Neuronal stem cell (in vitro differentiated cells): ENCODE measurements around the gene PLA2G4A.

Source experiments
- DNase-seq: peaks from one replicate; pipeline ENCODE4 v3.0.0-alpha.2; 2013; ENCODE audit warnings: low spot score
- H2AFZ ChIP-seq: one replicate; pipeline ENCODE4 v1.6.1; 2013; ENCODE audit warnings: mild to moderate bottlenecking, low read length, inconsistent platforms
- H2AK5ac ChIP-seq: 2 replicates; pipeline ENCODE4 v1.6.1; 2013; ENCODE audit warnings: low read depth, mild to moderate bottlenecking, inconsistent platforms, low read length, moderate library complexity, mixed read lengths
- H2BK120ac ChIP-seq: 2 replicates; pipeline ENCODE4 v1.6.1; 2013; ENCODE audit warnings: low read depth, mild to moderate bottlenecking, inconsistent platforms, low read length, moderate library complexity, mixed read lengths
- H2BK12ac ChIP-seq: one replicate; pipeline ENCODE4 v1.6.1; 2013; ENCODE audit warnings: low read length, inconsistent platforms
- H2BK15ac ChIP-seq: 2 replicates; pipeline ENCODE4 v1.6.1; 2013; ENCODE audit warnings: mild to moderate bottlenecking, low read length, inconsistent platforms, mixed read lengths
- H2BK5ac ChIP-seq: one replicate; pipeline ENCODE4 v1.6.1; 2013; ENCODE audit warnings: inconsistent platforms, mild to moderate bottlenecking, low read length, moderate library complexity
- H3K14ac ChIP-seq: one replicate; pipeline ENCODE4 v1.6.1; 2013; ENCODE audit warnings: low read length, inconsistent platforms
- H3K18ac ChIP-seq: 2 replicates; pipeline ENCODE4 v1.6.1; 2013; ENCODE audit warnings: low read length, inconsistent platforms
- H3K23ac ChIP-seq: 2 replicates; pipeline ENCODE4 v1.6.1; 2013; ENCODE audit warnings: low read depth, mild to moderate bottlenecking, mixed read lengths, low read length, inconsistent platforms; ENCODE audit not compliant: poor library complexity
- H3K27ac ChIP-seq: replicated peaks from 3 replicates; pipeline ENCODE4 v1.5.1; 2013; ENCODE audit warnings: low read length, inconsistent platforms
- H3K27me3 ChIP-seq, 3 experiments: 2 replicates each; pipeline ENCODE4 v1.6.1; 2013; ENCODE audit warnings: low read length in 3 of 3, mild to moderate bottlenecking in 2 of 3, inconsistent platforms in 1 of 3, low read depth in 1 of 3, mixed read lengths in 1 of 3, moderate library complexity in 1 of 3; ENCODE audit not compliant: control insufficient read depth in 3 of 3, insufficient read depth in 3 of 3
- H3K36me3 ChIP-seq, 2 donors: replicated peaks in 1 of 2; 2 replicates each; pipeline ENCODE4 v1.6.1; 2013; ENCODE audit warnings: low read length in 2 of 2; ENCODE audit not compliant: control insufficient read depth in 2 of 2, insufficient read depth in 2 of 2
- H3K4ac ChIP-seq: 2 replicates; pipeline ENCODE4 v1.6.1; 2013; ENCODE audit warnings: inconsistent platforms, mild to moderate bottlenecking, low read length, moderate library complexity
- H3K4me1 ChIP-seq, 2 donors: 1 replicate in 1 of 2; 2 replicates in 1 of 2; pipeline ENCODE4 v1.6.1; 2013; ENCODE audit warnings: low read length in 2 of 2, low read depth in 1 of 2; ENCODE audit not compliant: control insufficient read depth in 2 of 2, insufficient read depth in 1 of 2
- H3K4me2 ChIP-seq: one replicate; pipeline ENCODE4 v1.6.1; 2013; ENCODE audit warnings: mild to moderate bottlenecking, low read length, inconsistent platforms; ENCODE audit not compliant: insufficient read depth, poor library complexity, severe bottlenecking
- H3K4me3 ChIP-seq, 2 donors: 2 replicates each; pipeline ENCODE4 v1.5.1; 2013; ENCODE audit warnings: low read length in 2 of 2, mild to moderate bottlenecking in 2 of 2, inconsistent platforms in 1 of 2, moderate library complexity in 1 of 2
- H3K79me1 ChIP-seq: one replicate; pipeline ENCODE4 v1.6.1; 2013; ENCODE audit warnings: low read depth, mild to moderate bottlenecking, inconsistent platforms, low read length, moderate library complexity
- H3K9ac ChIP-seq: one replicate; pipeline ENCODE4 v1.6.1; 2013; ENCODE audit warnings: mild to moderate bottlenecking, low read depth, low read length, inconsistent platforms; ENCODE audit not compliant: poor library complexity
- H3K9me3 ChIP-seq, 2 donors: replicated peaks in 1 of 2; 2 replicates each; pipeline versions ENCODE3 to v1.6.1; 2013; ENCODE audit warnings: low read length in 2 of 2, mild to moderate bottlenecking in 2 of 2, inconsistent platforms in 1 of 2, low read depth in 1 of 2, mixed read lengths in 1 of 2, moderate library complexity in 1 of 2; ENCODE audit not compliant: control insufficient read depth in 2 of 2, insufficient read depth in 1 of 2
- H4K8ac ChIP-seq: one replicate; pipeline ENCODE4 v1.6.1; 2013; ENCODE audit warnings: low read depth, mild to moderate bottlenecking, inconsistent platforms, low read length, moderate library complexity
- H4K91ac ChIP-seq: one replicate; pipeline ENCODE4 v1.6.1; 2013; ENCODE audit warnings: low read length, low read depth, mild to moderate bottlenecking, inconsistent platforms; ENCODE audit not compliant: poor library complexity
- WGBS, 2 donors: extraction: QIAGEN DNeasy Blood & Tissue Kit; methylation state at CpG; one replicate each; pipeline ENCODE4 v1.1.7; 2013; ENCODE audit warnings: missing lambda C conversion rate in 2 of 2, mixed read lengths in 1 of 2; ENCODE audit not compliant: insufficient read length in 2 of 2, insufficient replicate concordance in 1 of 2; ENCODE audit errors: extremely low coverage in 2 of 2; 5-methylcytosine and 5-hydroxymethylcytosine counted together

PLA2G4A gene

DNA sequence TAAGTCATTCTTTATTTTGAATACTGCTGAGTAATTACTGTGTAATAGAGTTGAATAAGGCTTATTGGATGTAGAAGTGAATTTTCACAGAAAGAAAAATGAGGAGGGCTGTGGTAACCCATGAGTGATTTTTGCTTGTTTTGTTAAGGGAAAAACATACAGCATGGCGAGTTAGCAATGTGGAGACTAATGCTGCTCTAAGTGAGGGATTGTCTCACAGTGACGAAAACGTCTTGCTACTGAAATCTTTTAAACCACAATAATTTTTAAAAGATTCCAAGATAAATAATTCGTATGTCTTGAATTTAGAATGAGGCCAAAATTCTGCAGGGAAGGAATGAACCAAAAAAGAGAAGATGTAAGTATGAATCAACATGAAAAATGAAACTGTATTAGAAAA, 16.2 kb upstream of the PLA2G4A start:
- Histone ChIP-seq H2BK120ac (no peak overlapping the region), H3K23ac (no peak overlapping the region), H3K4me1 (no peaks in the 10 kb centered on the region), H3K9ac (no peak overlapping the region), H2BK5ac (no peak overlapping the region), H2AK5ac (no peak overlapping the region), H3K9me3 (no peaks in the 10 kb centered on the region), H3K36me3 (no peaks in the 10 kb centered on the region), H3K4me2 (no peak overlapping the region), H3K4ac (no peak overlapping the region), H3K79me1 (no peaks in the 10 kb centered on the region), H4K91ac (no peak overlapping the region), H3K27me3 (no peaks in the 10 kb centered on the region), H2BK15ac (no peak overlapping the region), H4K8ac (no peak overlapping the region), H3K18ac (no peak overlapping the region), H3K4me3 (no peak overlapping the region), H2AFZ (no peak overlapping the region), H3K14ac (no peak overlapping the region), H2BK12ac (no peak overlapping the region), H3K27ac (no peak overlapping the region)
- no peak for DNase-seq
- no CpG with 5 or more reads among the region's 4 CpGs for WGBS, 2 donors

DNA sequence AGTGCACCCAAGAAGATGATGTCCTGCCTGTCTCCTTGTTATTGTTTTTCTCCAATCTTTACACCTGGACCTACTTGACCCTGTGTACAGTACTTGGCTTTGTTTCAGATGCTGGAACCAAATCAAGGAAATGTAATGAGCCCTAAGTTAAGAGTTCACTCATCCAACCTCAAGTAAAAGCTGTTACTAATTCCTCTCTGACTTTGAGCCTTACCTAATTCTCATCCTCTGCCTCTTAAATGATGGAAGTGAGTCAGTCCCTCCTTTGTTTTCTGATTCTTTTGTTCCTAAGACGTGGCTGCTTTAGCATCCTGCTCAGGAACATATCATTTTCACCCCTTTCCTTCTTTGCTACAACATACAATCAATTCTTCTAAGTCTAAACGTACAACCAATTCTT, 15.3 kb upstream of the PLA2G4A start:
- Histone ChIP-seq H2BK5ac (no peak overlapping the region), H3K4ac (no peak overlapping the region), H3K79me1 (no peaks in the 10 kb centered on the region), H2BK12ac (no peak overlapping the region), H3K4me3 (no peak overlapping the region), H3K9ac (no peak overlapping the region), H4K91ac (no peak overlapping the region), H3K14ac (no peak overlapping the region), H3K9me3 (no peaks in the 10 kb centered on the region), H3K4me2 (no peak overlapping the region), H3K18ac (no peak overlapping the region), H3K4me1 (no peaks in the 10 kb centered on the region), H4K8ac (no peak overlapping the region), H2AK5ac (no peak overlapping the region), H2BK15ac (no peak overlapping the region), H3K36me3 (no peaks in the 10 kb centered on the region), H3K27me3 (no peaks in the 10 kb centered on the region), H3K27ac (no peak overlapping the region), H3K23ac (no peak overlapping the region), H2AFZ (no peak overlapping the region), H2BK120ac (no peak overlapping the region)
- no CpG with 5 or more reads among the region's 2 CpGs for WGBS, 2 donors
- no peak for DNase-seq

DNA sequence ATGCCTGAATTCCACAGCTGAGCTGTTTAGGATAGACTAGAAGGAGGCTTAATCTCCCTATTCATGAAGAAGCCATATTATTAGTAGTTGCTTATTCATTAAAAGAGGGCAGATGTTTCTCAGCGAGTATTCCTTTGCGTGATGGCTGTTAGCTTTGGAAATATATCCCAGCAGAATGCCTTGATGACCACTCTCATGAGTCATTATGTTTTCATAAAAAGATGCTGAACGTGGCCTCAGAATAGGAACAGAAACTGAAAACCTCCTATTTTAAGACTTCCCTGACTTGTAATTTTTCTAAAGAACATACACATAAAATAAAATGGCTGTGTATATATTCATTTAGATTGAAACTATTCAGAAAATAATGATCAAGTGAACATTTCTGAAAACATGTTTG, 9.6 kb upstream of the PLA2G4A start:
- no peak overlapping the region for H3K27ac ChIP-seq
- H3K23ac ChIP-seq = no peak overlapping the region
- no CpG with 5 or more reads among the region's 3 CpGs for WGBS, 2 donors

DNA sequence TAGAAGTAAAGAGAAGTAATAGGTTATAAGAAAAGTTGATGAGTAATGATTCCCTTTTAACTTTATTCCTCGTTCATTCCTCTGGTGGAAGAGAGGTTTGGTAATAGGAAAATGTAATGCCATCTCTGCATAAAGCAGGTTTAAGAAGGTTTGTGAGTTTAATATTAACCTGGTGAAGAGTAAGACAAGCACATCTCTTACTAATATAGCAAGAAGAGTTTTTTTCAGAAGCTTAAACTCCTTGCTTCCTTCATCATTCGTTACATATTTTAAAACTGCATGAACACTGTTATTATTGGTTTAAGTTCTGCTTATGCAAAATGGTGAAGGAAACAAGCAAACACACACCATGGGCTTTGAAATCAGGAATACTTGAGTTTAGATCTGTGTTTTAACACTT, 9.2 kb upstream of the PLA2G4A start:
- no peak overlapping the region for H3K9ac ChIP-seq

More for the DNA sequence above, 9.6 kb upstream of the PLA2G4A start:
- Histone ChIP-seq H3K4me3 (no peak overlapping the region), H2BK120ac (no peak overlapping the region), H2AK5ac (no peak overlapping the region), H3K9ac (no peak overlapping the region), H3K4me2 (no peak overlapping the region), H2AFZ (no peak overlapping the region), H3K18ac (no peak overlapping the region), H2BK15ac (no peak overlapping the region), H3K27me3 (no peaks in the 10 kb centered on the region), H3K14ac (no peak overlapping the region), H3K4ac (no peak overlapping the region), H4K91ac (no peak overlapping the region), H3K36me3 (no peaks in the 10 kb centered on the region), H4K8ac (no peak overlapping the region), H2BK5ac (no peak overlapping the region), H3K9me3 (no peaks in the 10 kb centered on the region), H2BK12ac (no peak overlapping the region), H3K4me1 (no peaks in the 10 kb centered on the region), H3K79me1 (no peaks in the 10 kb centered on the region)
- DNase-seq = no peak

More for the DNA sequence above, 9.2 kb upstream of the PLA2G4A start:
- Histone ChIP-seq H2AFZ (no peak overlapping the region), H3K4me2 (no peak overlapping the region), H3K27me3 (no peaks in the 10 kb centered on the region), H3K4ac (no peak overlapping the region), H3K9me3 (no peaks in the 10 kb centered on the region), H2AK5ac (no peak overlapping the region), H3K79me1 (no peaks in the 10 kb centered on the region), H3K18ac (no peak overlapping the region), H3K4me3 (no peak overlapping the region), H3K23ac (no peak overlapping the region), H3K14ac (no peak overlapping the region), H2BK12ac (no peak overlapping the region), H3K4me1 (no peaks in the 10 kb centered on the region), H3K27ac (no peak overlapping the region), H2BK15ac (no peak overlapping the region), H3K36me3 (no peaks in the 10 kb centered on the region), H2BK120ac (no peak overlapping the region), H4K8ac (no peak overlapping the region), H2BK5ac (no peak overlapping the region), H4K91ac (no peak overlapping the region)
- WGBS, 2 donors = no CpG with 5 or more reads among the region's 2 CpGs
- DNase-seq = no peak
